ENCODE data around the gene SLC6A3. TPM values are rescaled to one million over a fixed set of nuclear protein-coding genes. Genes with fewer than 3 reads are reported as not detected.

SLC6A3 gene
- total RNA-seq, 2 donors from 2014 or later, result not detected

DNA sequence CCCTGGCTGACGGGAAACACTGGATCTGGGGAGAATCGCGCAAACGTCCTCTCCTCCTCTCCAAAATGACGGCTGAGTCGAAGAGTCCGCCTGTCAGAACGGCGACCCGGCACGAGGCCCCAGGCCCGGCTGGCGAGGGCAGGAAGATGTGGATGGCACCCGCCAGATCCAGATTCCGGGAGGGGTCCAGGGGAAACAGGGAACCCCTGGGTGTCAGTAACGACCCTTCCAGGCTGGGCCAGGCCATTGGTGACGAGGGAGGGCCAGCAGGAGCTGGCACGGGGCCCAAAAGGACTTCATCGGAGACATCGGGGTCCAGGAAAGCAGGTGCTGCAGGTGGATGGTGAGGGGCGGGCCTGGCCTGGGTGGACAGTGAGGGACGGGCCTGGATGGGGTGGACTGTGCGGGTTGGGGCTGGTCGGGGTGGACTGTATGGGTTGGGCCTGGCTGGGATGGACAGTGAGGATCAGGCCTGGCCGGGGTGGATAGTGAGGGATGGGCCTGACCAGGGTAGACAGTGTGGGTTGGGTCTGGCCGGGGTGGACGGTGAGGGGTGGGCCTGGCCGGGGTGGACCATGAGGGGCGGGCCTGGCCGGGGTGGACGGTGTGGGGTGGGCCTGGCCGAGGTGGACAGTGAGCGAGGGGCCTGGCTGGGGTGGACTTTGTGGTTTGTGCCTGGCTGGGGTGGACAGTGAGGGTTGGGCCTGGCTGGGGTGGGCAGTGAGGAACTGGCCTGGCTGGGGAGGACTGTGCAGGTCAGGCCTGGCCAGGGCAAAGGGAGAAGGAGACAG lies 14.0 kb downstream of the SLC6A3 start:
- Histone ChIP-seq H3K27me3 (no peaks in the 10 kb centered on the region), H3K4me3 (no peak overlapping the region), H3K36me3 (no peaks in the 10 kb centered on the region), H3K9me3 (no peaks in the 10 kb centered on the region), H3K4me1 (no peaks in the 10 kb centered on the region), H3K27ac (no peak overlapping the region), H3K9ac (ENCODE audit: low read depth in 2 of 2, low read length in 2 of 2) (no peak overlapping the region)
- TF ChIP-seq, protein P1, sequence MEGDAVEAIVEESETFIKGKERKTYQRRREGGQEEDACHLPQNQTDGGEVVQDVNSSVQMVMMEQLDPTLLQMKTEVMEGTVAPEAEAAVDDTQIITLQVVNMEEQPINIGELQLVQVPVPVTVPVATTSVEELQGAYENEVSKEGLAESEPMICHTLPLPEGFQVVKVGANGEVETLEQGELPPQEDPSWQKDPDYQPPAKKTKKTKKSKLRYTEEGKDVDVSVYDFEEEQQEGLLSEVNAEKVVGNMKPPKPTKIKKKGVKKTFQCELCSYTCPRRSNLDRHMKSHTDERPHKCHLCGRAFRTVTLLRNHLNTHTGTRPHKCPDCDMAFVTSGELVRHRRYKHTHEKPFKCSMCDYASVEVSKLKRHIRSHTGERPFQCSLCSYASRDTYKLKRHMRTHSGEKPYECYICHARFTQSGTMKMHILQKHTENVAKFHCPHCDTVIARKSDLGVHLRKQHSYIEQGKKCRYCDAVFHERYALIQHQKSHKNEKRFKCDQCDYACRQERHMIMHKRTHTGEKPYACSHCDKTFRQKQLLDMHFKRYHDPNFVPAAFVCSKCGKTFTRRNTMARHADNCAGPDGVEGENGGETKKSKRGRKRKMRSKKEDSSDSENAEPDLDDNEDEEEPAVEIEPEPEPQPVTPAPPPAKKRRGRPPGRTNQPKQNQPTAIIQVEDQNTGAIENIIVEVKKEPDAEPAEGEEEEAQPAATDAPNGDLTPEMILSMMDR (IDR thresholded peaks at IDR 0.05), result no peak
- DNase-seq, result no peak
- intact Hi-C loops (cut with DNase I), result no loop called here

DNA sequence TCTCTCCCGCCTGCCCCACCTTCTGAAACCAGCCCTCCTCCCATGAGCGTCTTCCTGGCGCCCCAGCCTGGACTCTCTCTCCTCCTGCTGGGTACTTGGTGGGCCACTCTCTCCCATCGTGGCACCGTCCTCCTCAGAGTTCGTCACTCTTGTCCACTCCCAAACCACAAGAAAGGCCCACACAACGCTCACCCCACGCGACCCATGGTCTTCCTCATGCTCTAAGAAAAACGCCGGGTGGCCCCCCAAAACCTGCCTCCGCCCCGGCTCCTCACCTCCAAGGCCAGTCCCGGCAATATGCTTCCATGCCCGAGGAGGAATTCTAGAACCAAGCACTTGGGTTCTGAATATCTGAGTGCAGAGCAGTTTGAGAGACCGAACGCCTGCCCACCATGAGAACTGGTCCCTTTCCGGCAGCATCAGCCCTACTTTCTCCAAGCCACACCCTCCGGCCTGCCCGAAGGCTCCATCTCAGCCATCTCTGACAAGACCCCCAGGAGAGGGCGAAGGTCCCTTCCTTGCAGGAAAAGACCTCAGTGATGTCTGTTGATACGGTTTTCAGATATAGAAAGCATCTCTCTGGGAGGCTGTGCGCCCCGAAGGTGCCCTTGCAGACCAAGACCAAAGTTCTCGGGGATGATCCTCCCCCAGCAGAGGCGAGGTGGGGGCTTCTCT lies 15.0 kb downstream of the SLC6A3 start:
- intact Hi-C loops (cut with DNase I), result no loop called here
- Histone ChIP-seq H3K4me3 (no peak overlapping the region), H3K4me1 (no peaks in the 10 kb centered on the region), H3K27ac (no peak overlapping the region), H3K27me3 (no peaks in the 10 kb centered on the region), H3K9ac (ENCODE audit: low read depth in 2 of 2, low read length in 2 of 2) (no peak overlapping the region), H3K36me3 (no peaks in the 10 kb centered on the region), H3K9me3 (no peaks in the 10 kb centered on the region)
- TF ChIP-seq, protein P1 (IDR thresholded peaks at IDR 0.05), result no peak
- no peak for DNase-seq

DNA sequence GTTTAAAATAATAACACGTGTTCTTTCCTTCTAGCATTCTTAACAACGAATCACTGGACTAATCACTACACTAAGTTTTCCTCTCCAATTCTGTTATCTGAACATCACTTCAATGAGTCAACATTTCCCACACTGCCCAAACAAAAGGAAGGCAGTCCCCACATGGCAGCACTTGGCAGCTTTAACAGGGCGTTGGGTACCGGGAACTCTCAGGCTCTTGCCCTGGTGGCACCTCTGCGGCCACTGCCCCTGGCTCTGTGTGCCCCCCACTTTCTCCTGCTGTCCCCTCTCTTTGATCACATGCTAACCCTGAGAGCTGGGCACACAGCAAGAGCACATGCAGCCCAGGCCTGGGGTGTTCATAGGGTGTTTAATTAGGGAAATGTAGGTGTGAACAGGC lies 15.7 kb downstream of the SLC6A3 start:
- intact Hi-C loops (cut with DNase I), result no loop called here
- H3K27ac ChIP-seq, result no peak overlapping the region
- no peak overlapping the region for H3K4me3 ChIP-seq
- H3K4me1 ChIP-seq, result no peaks in the 10 kb centered on the region
- DNase-seq, result no peak
- no peaks in the 10 kb centered on the region for H3K9me3 ChIP-seq
- no peak overlapping the region for H3K9ac ChIP-seq (ENCODE audit: low read depth in 2 of 2, low read length in 2 of 2)
- H3K36me3 ChIP-seq, result no peaks in the 10 kb centered on the region
- TF ChIP-seq, protein P1 (IDR thresholded peaks at IDR 0.05), result no peak
- no peaks in the 10 kb centered on the region for H3K27me3 ChIP-seq

DNA sequence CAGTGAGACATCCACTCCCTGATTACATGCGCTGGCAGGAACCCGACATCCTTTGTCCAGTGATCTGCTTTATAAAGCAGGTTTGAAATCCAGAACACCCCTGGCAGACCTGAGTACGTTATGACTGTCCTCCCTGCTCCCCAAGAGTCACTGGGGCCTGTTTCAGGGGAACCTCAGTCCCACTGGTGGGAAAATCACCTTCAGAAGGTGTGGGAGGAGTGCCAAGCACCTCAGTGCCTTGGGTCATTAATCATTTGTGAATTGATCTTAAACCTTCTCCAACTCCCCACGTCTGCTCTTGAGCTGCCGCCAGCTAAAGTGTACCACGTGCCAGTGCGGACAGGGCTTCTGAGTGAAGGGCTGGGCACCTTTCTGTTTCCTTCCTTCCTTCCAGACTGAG lies 16.2 kb downstream of the SLC6A3 start:
- Histone ChIP-seq H3K9ac (ENCODE audit: low read depth in 2 of 2, low read length in 2 of 2) (no peak overlapping the region), H3K4me3 (no peak overlapping the region), H3K4me1 (no peaks in the 10 kb centered on the region), H3K27ac (no peak overlapping the region), H3K36me3 (no peaks in the 10 kb centered on the region), H3K9me3 (no peaks in the 10 kb centered on the region), H3K27me3 (no peaks in the 10 kb centered on the region)
- TF ChIP-seq, protein P1 (IDR thresholded peaks at IDR 0.05), result no peak
- DNase-seq, result no peak
- intact Hi-C loops (cut with DNase I), result no loop called here

DNA sequence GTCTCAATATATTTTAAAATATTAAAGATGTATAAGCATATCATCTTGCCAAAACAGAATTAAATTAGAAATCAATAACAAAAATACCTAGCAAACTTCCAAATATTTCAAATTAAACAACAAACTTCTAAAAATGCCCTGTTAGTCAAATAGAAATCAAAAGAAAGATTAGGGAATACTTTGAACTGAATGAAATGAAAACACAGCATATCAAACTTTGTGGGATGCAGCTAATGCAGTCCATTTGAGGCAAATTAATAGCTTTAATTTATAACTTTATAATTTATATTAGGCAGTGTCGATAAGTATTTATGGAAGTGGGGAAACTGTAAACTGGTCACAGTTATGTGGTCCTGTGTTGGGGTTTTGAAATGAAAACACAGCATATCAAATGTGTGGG lies 17.1 kb downstream of the SLC6A3 start:
- intact Hi-C loops (cut with DNase I), result no loop called here
- DNase-seq, result no peak
- no peak overlapping the region for H3K4me3 ChIP-seq
- no peaks in the 10 kb centered on the region for H3K4me1 ChIP-seq
- H3K9ac ChIP-seq (ENCODE audit: low read depth in 2 of 2, low read length in 2 of 2), result no peak overlapping the region
- no peaks in the 10 kb centered on the region for H3K27me3 ChIP-seq
- H3K9me3 ChIP-seq, result no peaks in the 10 kb centered on the region
- TF ChIP-seq, protein P1 (IDR thresholded peaks at IDR 0.05), result no peak
- H3K36me3 ChIP-seq, result no peaks in the 10 kb centered on the region
- no peak overlapping the region for H3K27ac ChIP-seq
